ENCODE measurements around the gene ZBTB7C.

The ZBTB7C gene

DNA sequence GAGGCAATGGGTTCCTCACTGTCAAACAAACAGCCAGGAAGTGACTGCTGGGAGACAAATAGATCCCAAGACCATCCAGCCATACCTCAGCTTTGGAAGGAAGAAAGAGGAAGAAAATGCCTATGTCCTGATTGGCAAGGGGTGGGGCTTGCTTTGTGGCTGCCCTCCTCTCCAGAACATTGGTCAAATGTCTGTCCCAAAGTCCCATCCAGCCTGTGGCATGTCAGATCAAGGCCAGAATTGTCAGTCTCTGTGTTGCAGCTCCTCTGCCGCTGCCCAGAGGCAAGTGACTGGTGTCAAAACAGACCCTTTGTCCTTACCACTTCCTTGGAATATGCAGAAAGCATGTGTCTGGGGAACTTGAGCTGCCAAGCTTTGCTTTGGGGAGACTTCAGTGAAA lies 415.8 kb downstream of the ZBTB7C start:
- DNase-seq (ENCODE audit: low spot score) = no peak

DNA sequence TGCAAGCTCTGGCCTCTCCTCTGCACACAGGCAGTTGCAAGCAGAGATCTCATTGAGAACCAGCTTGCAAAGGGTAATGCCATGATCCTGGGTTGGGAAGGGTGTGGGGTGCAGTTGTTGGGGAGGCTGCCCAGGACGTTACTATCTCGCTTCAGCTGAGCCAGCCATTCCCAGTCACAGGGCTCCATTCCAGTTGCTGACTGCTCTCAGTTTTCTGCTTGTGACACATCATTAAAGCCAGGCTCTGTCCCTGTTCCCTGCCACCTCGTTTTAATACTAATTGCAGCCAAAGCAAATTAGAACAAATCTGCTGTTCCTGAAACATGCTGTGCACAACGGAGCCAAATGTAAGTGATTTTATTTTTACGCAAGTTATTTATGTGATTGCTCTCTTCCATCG lies 416.2 kb downstream of the ZBTB7C start:
- no peak for DNase-seq (ENCODE audit: low spot score)

DNA sequence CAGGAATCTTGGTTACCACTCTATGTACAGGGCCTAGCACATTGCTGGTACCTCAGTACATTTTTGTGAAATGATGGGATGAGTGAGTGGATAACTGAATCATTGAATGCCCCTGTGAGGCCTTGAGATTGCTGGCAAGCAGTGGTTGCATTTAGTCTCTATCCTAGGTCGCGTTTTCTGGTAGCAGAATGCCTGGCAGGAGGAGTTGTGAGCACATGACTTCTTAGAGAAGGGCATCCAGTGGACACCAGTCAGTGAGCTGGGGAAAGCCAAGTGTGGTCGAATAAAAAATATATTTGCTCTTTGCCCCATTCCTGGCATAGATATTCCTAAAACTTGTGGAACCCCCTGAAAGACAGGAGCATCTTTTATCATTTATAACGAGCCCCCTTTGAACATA lies 416.9 kb downstream of the ZBTB7C start:
- no peak for DNase-seq (ENCODE audit: low spot score)

- DNase-seq (ENCODE audit: low spot score) = no peak
These were observed 418.2 kb downstream of the ZBTB7C start for GRCh38 chr18:47990981-47991380.

GRCh38 chr18:47987388-47987699 lies 421.8 kb downstream of the ZBTB7C start:
- DNase-seq (ENCODE audit: low spot score) = no peak

GRCh38 chr18:47986620-47987387 lies 422.4 kb downstream of the ZBTB7C start:
- peak; percentile 58 for DNase-seq (ENCODE audit: low spot score)

GRCh38 chr18:47985866-47986265 lies 423.3 kb downstream of the ZBTB7C start:
- DNase-seq (ENCODE audit: low spot score) = no peak

DNA sequence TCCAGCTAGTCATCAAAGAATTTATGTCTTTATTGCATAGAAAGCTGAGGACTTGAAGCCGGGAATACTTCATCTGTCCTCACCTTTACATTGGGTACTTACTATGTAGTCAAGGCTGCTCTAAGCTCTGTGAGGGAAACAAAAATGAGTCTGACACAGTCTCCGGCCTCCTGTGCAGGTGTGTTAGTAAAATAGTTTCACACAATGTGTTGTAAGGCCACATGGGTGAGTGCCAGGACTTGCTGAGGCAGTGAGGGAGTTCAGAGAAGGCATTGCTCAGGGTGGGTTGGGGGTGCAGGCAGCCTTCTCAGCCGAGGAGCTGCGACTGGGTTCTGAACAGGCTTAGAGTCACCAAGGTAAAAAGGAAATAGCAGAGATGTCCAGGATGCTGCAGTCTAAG lies 424.2 kb downstream of the ZBTB7C start:
- DNase-seq (ENCODE audit: low spot score) = no peak

DNA sequence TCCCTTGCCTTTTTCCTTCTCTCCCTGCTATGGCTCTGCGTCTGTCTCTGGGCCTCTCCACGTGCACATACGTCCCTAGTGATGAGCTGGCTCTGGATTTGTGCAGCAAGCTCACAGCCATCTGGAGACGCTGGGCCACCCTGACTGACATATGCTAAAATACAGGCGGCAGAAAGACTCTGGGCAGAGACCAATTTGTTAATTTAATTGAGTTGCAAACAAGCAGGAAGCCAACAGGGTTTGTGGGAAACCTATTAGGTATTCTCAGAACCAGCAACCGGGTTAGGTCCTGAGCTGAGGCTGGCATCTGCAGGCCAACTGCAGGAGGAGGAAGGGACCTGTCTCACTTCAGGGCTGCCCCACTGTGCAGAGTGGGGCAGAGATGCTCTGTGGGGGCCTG lies 425.2 kb downstream of the ZBTB7C start:
- DNase-seq (ENCODE audit: low spot score) = no peak

- DNase-seq (ENCODE audit: low spot score) = no peak
These were observed 426.1 kb downstream of the ZBTB7C start for GRCh38 chr18:47983055-47983454.

DNA sequence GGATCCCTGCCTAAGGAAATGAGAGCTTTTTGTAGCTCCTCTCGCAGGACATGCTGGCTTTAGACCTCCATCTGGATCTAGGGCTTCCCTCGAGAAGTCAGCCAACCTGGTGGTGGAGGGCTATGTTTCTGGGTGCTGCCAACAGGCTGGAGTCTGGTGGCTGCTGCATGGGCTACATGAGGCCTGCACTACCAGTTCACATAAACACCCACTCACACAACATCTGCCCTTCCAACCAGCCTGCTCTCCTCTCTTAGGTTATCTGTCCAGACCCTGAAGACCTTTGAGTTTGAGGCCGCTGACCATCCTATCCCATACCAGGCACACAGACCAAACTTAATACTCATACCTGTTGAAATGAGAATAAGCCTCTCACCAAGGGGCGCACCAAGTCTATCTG lies 427.4 kb downstream of the ZBTB7C start:
- no peak for DNase-seq (ENCODE audit: low spot score)

- no peak for DNase-seq (ENCODE audit: low spot score)
These were observed 427.9 kb downstream of the ZBTB7C start for GRCh38 chr18:47981320-47981719.

GRCh38 chr18:47979611-47980200 lies 429.5 kb downstream of the ZBTB7C start:
- no peak for DNase-seq (ENCODE audit: low spot score)

DNA sequence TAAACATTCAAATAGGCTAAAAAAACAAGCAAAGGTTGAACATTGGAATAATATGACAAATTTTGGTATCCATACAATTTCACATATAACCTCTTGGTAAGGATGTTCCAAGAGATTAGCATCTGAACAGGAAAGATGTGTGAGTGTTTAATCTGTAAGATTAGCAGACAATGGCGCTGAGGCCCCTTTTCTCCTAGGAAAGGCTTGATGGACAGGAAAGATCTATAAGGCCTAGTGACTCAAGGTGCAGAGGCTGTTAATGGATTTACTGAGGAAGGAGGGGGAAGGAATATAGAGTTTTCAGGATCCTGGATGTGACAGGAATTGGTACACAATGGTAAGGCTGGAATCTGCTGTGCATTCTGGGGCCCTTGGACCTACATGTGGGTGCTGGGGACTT lies 430.6 kb downstream of the ZBTB7C start:
- DNase-seq (ENCODE audit: low spot score) = no peak

DNA sequence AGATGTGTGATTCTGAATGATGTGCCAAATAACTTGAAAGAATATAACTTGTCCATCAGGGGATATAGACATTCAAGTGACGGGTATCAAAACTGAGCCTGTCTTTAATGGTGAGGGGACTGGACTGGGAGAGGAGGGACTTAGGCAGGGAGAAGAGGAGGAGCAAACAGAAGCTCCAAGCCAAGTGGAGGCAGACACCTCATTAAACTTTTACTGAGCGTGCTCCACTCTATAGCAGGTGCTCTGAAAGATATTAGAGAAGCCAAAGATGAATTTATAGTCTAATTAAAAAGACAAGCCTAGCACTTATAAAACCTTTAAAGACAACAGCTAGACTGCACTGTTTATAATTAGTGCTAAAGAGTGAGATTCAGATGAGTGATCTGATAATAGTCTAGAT lies 431.0 kb downstream of the ZBTB7C start:
- DNase-seq (ENCODE audit: low spot score) = no peak
